ENCODE data around the gene NQO2.

The NQO2 gene

DNA sequence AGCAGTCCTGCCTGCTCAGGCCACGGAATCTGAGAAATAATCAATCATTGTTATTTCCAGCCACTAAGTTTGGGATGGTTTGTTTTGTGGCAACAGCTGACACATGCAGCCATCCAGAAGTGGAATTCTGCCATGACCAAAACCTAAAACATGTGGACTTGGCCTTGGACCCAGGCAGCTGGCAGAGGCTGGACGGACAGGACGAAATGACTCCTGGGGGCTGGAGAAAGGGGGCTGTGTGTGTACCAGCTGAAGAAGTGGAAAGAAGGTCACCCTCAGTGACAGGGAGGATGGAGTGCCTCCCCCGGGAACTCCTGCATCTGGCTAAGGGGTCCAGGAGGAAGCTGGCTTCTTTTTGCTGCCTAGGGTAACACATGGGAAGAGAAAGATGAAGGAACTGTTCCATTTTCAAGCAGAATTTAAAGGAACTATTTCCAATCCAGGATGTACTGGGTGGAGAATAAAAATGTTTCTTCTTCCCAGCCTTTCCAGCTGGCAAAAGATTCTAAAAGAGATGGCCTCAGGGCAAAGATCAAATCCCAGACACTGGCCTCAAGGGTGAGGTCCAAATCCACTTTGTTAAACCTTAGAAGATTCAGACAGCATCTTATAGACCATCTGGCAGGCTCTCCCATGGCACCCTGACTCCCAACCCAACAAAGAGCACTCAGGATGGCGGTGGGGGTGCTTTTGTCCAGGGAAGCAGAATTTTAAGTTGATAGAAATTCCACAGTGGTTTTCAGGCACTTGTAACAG, 42.6 kb upstream of the NQO2 start:
- Histone ChIP-seq H3K27me3 (replicated peaks; ENCODE audit: control insufficient read depth, insufficient read depth, low read length) (peaks cover 4% of the 10 kb centered on the region), H3K4me3 (replicated peaks; ENCODE audit: low read depth, low read length) (no peak overlapping the region), H3K36me3 (ENCODE audit: control insufficient read depth, insufficient read depth, low read length) (no peaks in the 10 kb centered on the region)
- DNase-seq (ENCODE audit: extremely low read depth, insufficient read length): no peak
- TF ChIP-seq, protein P1, sequence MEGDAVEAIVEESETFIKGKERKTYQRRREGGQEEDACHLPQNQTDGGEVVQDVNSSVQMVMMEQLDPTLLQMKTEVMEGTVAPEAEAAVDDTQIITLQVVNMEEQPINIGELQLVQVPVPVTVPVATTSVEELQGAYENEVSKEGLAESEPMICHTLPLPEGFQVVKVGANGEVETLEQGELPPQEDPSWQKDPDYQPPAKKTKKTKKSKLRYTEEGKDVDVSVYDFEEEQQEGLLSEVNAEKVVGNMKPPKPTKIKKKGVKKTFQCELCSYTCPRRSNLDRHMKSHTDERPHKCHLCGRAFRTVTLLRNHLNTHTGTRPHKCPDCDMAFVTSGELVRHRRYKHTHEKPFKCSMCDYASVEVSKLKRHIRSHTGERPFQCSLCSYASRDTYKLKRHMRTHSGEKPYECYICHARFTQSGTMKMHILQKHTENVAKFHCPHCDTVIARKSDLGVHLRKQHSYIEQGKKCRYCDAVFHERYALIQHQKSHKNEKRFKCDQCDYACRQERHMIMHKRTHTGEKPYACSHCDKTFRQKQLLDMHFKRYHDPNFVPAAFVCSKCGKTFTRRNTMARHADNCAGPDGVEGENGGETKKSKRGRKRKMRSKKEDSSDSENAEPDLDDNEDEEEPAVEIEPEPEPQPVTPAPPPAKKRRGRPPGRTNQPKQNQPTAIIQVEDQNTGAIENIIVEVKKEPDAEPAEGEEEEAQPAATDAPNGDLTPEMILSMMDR (IDR thresholded peaks at IDR 0.05; ENCODE audit: insufficient read depth, low read length, poor library complexity, severe bottlenecking): no peak

DNA sequence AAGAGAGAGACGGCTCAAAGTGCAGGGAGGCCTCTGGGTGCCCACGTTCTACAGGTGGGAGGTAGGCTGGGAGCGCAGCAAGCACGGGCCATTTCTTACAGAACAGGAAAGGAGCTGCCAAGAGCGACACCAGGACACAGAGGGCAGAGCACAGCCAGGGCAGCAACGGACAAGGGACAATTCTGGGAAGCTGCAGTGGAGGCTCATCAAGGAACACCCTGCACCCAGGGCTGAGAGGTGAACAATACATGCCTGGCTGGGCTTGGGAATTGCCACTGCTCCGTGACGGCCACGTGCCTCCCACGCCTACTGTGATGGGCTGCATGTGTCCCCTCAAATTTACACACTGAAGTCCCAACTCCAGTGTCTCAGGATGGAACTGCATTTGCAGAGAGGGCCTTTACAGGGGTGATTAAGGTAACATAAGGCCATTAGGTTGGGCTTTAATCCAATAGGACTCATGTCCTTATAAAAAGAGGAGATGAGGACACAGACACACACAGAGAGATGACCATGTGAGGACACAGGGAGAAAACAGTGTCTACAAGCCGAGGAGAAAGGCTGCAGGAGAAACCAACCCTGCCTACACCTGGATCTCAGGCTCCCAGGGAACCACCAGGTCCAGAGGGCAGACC, 41.9 kb upstream of the NQO2 start:
- no peak overlapping the region for H3K4me3 ChIP-seq (replicated peaks; ENCODE audit: low read depth, low read length)
- TF ChIP-seq, protein P1 (IDR thresholded peaks at IDR 0.05; ENCODE audit: insufficient read depth, low read length, poor library complexity, severe bottlenecking): no peak
- DNase-seq (ENCODE audit: extremely low read depth, insufficient read length): no peak
- H3K27me3 ChIP-seq (replicated peaks; ENCODE audit: control insufficient read depth, insufficient read depth, low read length): peaks cover 4% of the 10 kb centered on the region
- no peaks in the 10 kb centered on the region for H3K36me3 ChIP-seq (ENCODE audit: control insufficient read depth, insufficient read depth, low read length)

DNA sequence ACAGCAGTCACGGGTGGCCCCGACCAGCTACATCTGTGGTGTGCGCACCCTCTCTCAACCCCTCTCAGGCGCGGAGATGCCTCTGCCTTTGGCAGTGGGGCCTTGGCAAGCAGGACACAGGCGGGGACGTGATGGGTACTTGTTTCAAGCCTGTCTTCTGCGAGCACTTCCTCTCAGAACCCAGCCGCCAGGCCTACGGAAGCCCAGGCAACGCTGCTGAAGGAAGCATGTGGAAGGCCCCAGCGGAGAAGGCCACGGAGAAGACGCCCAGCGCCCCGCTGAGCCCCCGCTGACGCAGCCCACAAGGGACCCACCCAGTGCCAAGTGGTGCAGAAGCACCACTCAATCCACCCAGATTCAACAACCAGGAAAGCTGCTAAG, 41.4 kb upstream of the NQO2 start:
- peaks cover 4% of the 10 kb centered on the region for H3K27me3 ChIP-seq (replicated peaks; ENCODE audit: control insufficient read depth, insufficient read depth, low read length)
- H3K36me3 ChIP-seq (ENCODE audit: control insufficient read depth, insufficient read depth, low read length): no peaks in the 10 kb centered on the region
- TF ChIP-seq, protein P1 (IDR thresholded peaks at IDR 0.05; ENCODE audit: insufficient read depth, low read length, poor library complexity, severe bottlenecking): no peak
- H3K4me3 ChIP-seq (replicated peaks; ENCODE audit: low read depth, low read length): no peak overlapping the region
- DNase-seq (ENCODE audit: extremely low read depth, insufficient read length): no peak

DNA sequence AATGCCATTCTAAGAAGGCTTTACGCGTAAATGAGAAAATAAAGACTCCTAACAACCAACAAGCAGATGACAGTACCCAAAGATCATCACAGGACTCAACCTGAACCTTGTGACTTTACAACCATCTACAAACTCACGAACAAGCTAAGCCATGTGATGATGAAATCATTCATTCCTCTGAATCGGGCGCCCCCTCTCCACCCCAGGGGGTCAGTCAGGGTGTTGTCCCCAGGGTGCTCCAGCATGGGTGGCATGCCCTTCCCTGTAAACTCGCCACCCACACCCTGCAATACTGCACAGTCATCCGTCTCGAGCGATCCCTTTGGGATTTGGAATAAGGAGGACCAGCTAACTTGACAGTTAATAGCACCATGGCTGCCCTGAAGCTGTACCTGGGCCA, 40.9 kb upstream of the NQO2 start:
- H3K36me3 ChIP-seq (ENCODE audit: control insufficient read depth, insufficient read depth, low read length): no peaks in the 10 kb centered on the region
- TF ChIP-seq, protein P1 (IDR thresholded peaks at IDR 0.05; ENCODE audit: insufficient read depth, low read length, poor library complexity, severe bottlenecking): no peak
- H3K4me3 ChIP-seq (replicated peaks; ENCODE audit: low read depth, low read length): no peak overlapping the region
- peaks cover 4% of the 10 kb centered on the region for H3K27me3 ChIP-seq (replicated peaks; ENCODE audit: control insufficient read depth, insufficient read depth, low read length)
- no peak for DNase-seq (ENCODE audit: extremely low read depth, insufficient read length)

DNA sequence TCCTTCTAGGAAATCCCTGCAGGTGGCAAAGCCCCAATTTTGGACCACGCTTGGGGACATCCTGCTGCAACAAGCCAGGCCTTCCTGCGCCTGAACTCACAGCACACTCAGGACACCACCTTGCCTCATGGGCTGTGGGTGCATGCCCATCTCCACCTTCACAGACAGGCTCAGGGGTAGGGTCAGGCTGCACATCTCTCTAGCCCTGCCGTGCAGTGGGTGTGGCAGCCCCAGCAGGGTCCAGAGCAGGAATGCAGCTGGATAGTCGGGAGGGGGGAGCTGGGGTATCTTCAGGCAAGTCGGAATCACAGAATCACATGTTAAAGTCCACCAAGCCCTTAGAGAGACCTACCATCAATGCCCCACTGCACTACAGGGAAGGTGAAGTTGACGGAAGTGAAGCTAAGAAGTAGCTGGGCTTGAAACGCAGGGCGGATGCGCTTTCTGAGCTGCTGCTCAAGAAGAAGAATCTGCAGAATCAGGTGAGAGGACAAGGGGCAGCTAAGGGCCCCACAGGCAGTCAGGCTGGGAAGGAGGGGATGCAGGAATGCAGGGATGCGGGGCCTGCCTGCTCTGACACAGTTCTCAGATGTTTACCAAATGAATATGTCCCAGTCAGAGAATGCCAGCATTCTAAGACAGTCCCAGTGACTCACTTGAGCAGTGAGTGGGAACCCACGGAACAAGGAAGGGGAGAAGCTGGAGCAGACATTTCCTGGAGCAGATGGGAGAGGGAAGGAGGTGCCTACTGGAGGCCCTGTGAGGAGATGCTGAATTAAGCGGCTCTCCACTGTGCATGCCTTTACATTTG, 39.6 kb upstream of the NQO2 start:
- DNase-seq (ENCODE audit: extremely low read depth, insufficient read length): no peak
- Histone ChIP-seq H3K36me3 (ENCODE audit: control insufficient read depth, insufficient read depth, low read length) (no peaks in the 10 kb centered on the region), H3K4me3 (replicated peaks; ENCODE audit: low read depth, low read length) (no peak overlapping the region), H3K27me3 (replicated peaks; ENCODE audit: control insufficient read depth, insufficient read depth, low read length) (peaks cover 4% of the 10 kb centered on the region)
- TF ChIP-seq, protein P1 (IDR thresholded peaks at IDR 0.05; ENCODE audit: insufficient read depth, low read length, poor library complexity, severe bottlenecking): no peak
